Upper lobe of left lung (tissue), 6 donors: ENCODE results near the gene CNEP1R1. TPM values are rescaled to one million over a fixed set of nuclear protein-coding genes. Genes with fewer than 3 reads are reported as not detected.

Experiments used
- ATAC-seq, 2 donors: fragments of 200-7000 bp; cut with Tn5 transposase; one replicate each; pipeline ENCODE4 v1.9.1; 2022; ENCODE audit warnings: mild to moderate bottlenecking in 2 of 2, moderate library complexity in 2 of 2; ENCODE audit not compliant: low FRiP score in 2 of 2
- DNase-seq, 2 donors: peaks; one replicate each; pipeline ENCODE4 v3.0.0-alpha.2; 2019 to 2020
- H3K27ac ChIP-seq, 4 donors: fragments of 200-600 bp; sonication (generic); one replicate each; pipeline ENCODE4 v1.5.1; 2016 to 2019
- H3K27me3 ChIP-seq, 4 donors: fragments of 200-600 bp; sonication (generic); one replicate each; pipeline ENCODE4 v1.5.1; 2017 to 2019
- H3K36me3 ChIP-seq, 4 donors: fragments of 200-600 bp; sonication (generic); one replicate each; pipeline ENCODE4 v1.5.1; 2016 to 2019
- H3K4me1 ChIP-seq, 4 donors: fragments of 200-600 bp; sonication (generic); one replicate each; pipeline ENCODE4 v1.5.1; 2018 to 2019
- H3K4me3 ChIP-seq, 4 donors: fragments of 200-600 bp; sonication (generic); one replicate each; pipeline ENCODE4 v1.5.1; 2017 to 2019; ENCODE audit warnings: mild to moderate bottlenecking in 2 of 4, moderate library complexity in 1 of 4
- H3K9me3 ChIP-seq, 4 donors: fragments of 200-600 bp; sonication (generic); one replicate each; pipeline ENCODE4 v1.5.1; 2018 to 2019
- CTCF ChIP-seq, 6 experiments: fragments of 450-650 bp in 4 of 6; fragments of 200-600 bp in 2 of 6; sonication (generic) in 2 of 6; IDR thresholded peaks; one replicate each; pipeline ENCODE4 v1.5.1; 2016 to 2019; ENCODE audit warnings: antibody characterized with exemption in 6 of 6
- EP300 ChIP-seq, 4 donors: sonication (generic); formaldehyde crosslinking; IDR thresholded peaks; one replicate each; pipeline ENCODE4 v1.5.1; 2017; ENCODE audit warnings: antibody characterized with exemption in 4 of 4, control low read depth in 2 of 4
- POLR2A ChIP-seq, 4 donors: fragments of 450-650 bp; IDR thresholded peaks; one replicate each; pipeline ENCODE4 v1.5.1; 2016 to 2017; ENCODE audit warnings: antibody characterized with exemption in 4 of 4, mild to moderate bottlenecking in 2 of 4
- POLR2AphosphoS5 ChIP-seq, 2 donors: sonication (generic); formaldehyde crosslinking; IDR thresholded peaks; one replicate each; pipeline ENCODE4 v1.5.1; 2017; ENCODE audit warnings: antibody characterized with exemption in 2 of 2
- WGBS, 2 donors: methylation state at CpG; one replicate each; pipeline ENCODE4 v1.1.5; 2017 to 2018; 5-methylcytosine and 5-hydroxymethylcytosine counted together
- total RNA-seq, 6 donors: library from RNA; depleted of rRNA in 4 of 6; stranded (reverse); fragments of >200 nt in 4 of 6; gene quantifications; one replicate each; pipeline versions ENCODE4 v1.1.0 to v1.2.1, GENCODE V29; 2016 to 2021
- donor health status: DM: no; HTN: no; CAD: no; lungs with moderate emphysema.
- donor health status: DM: no; HTN: yes; CAD: no; lungs with severe emphysema.

CNEP1R1 gene
- total RNA-seq, 6 donors from 2014 or later = 1.0 to 21.8 (median 15.4) TPM

- Histone ChIP-seq H3K4me3 (no peak overlapping the region), H3K4me1 (no peaks in the 10 kb centered on the region), H3K9me3 (peaks cover 0 to 5% (median 1%) of the 10 kb centered on the region in 4 donors), H3K27ac (no peak overlapping the region), H3K27me3 (no peaks in the 10 kb centered on the region), H3K36me3 (no peaks in the 10 kb centered on the region)
- DNase-seq (no peak), ATAC-seq (no peak)
- TF ChIP-seq POLR2A (IDR thresholded peaks at IDR 0.05) = no peak
- WGBS, 2 donors = 41 to 52% methylated on average over 2 of the region's 2 CpGs
Measured at GRCh38 chr16:50050802-50051201, 25.8 kb downstream of the CNEP1R1 start.

GRCh38 chr16:50056226-50056625 is 31.2 kb downstream of the CNEP1R1 start:
- Histone ChIP-seq H3K4me1 (no peaks in the 10 kb centered on the region), H3K36me3 (no peaks in the 10 kb centered on the region), H3K4me3 (no peak overlapping the region), H3K9me3 (peaks cover 7 to 15% (median 13%) of the 10 kb centered on the region in 4 donors), H3K27ac (no peak overlapping the region), H3K27me3 (no peaks in the 10 kb centered on the region)
- no peak for ATAC-seq
- TF ChIP-seq POLR2A (IDR thresholded peaks at IDR 0.05) (no peak), POLR2AphosphoS5 (IDR thresholded peaks at IDR 0.05) (no peak), EP300 (IDR thresholded peaks at IDR 0.05) (no peak), CTCF (IDR thresholded peaks at IDR 0.05) (no peak)
- WGBS, 2 donors = 92 to 93% methylated on average over 4 of the region's 4 CpGs
- DNase-seq = no peak

- Histone ChIP-seq H3K27me3 (no peaks in the 10 kb centered on the region), H3K4me3 (no peak overlapping the region), H3K4me1 (no peaks in the 10 kb centered on the region), H3K9me3 (peaks cover 7 to 15% (median 13%) of the 10 kb centered on the region in 4 donors), H3K27ac (no peak overlapping the region), H3K36me3 (no peaks in the 10 kb centered on the region)
- TF ChIP-seq EP300 (IDR thresholded peaks at IDR 0.05) = no peak
- no peak for TF ChIP-seq POLR2AphosphoS5 (IDR thresholded peaks at IDR 0.05)
- TF ChIP-seq POLR2A (IDR thresholded peaks at IDR 0.05) = no peak
- TF ChIP-seq CTCF (IDR thresholded peaks at IDR 0.05) = no peak
- WGBS, 2 donors = 93 to 98% methylated on average over 25 of the region's 28 CpGs
- ATAC-seq = no peak
- peak in 1 of 2 donors; percentile 50 for DNase-seq
Measured at GRCh38 chr16:50058091-50058771, 33.2 kb downstream of the CNEP1R1 start.

- Histone ChIP-seq H3K27me3 (no peaks in the 10 kb centered on the region), H3K4me1 (no peaks in the 10 kb centered on the region), H3K27ac (no peak overlapping the region), H3K9me3 (peaks cover 7 to 15% (median 13%) of the 10 kb centered on the region in 4 donors), H3K36me3 (no peaks in the 10 kb centered on the region), H3K4me3 (no peak overlapping the region)
- DNase-seq (peak in 1 of 2 donors; percentile 27), ATAC-seq (no peak)
- no peak for TF ChIP-seq EP300 (IDR thresholded peaks at IDR 0.05)
- no peak for TF ChIP-seq CTCF (IDR thresholded peaks at IDR 0.05)
- TF ChIP-seq POLR2AphosphoS5 (IDR thresholded peaks at IDR 0.05) = no peak
- no peak for TF ChIP-seq POLR2A (IDR thresholded peaks at IDR 0.05)
- 82 to 85% methylated on average over 10 of the region's 10 CpGs for WGBS, 2 donors
Measured at GRCh38 chr16:50059111-50059510, 34.1 kb downstream of the CNEP1R1 start.

GRCh38 chr16:50059669-50060068 is 34.6 kb downstream of the CNEP1R1 start:
- Histone ChIP-seq H3K36me3 (no peaks in the 10 kb centered on the region), H3K4me1 (no peaks in the 10 kb centered on the region), H3K27ac (no peak overlapping the region), H3K27me3 (no peaks in the 10 kb centered on the region), H3K4me3 (no peak overlapping the region), H3K9me3 (peaks cover 7 to 15% (median 13%) of the 10 kb centered on the region in 4 donors)
- no peak for DNase-seq
- 78 to 85% methylated on average over 3 of the region's 3 CpGs for WGBS, 2 donors
- TF ChIP-seq EP300 (IDR thresholded peaks at IDR 0.05) (no peak), POLR2A (IDR thresholded peaks at IDR 0.05) (no peak), CTCF (IDR thresholded peaks at IDR 0.05) (no peak), POLR2AphosphoS5 (IDR thresholded peaks at IDR 0.05) (no peak)
- no peak for ATAC-seq
